Tibial nerve (tissue), 3 donors: ENCODE data around the gene DLG1.

Experiments
- POLR2A ChIP-seq, 2 donors: fragments of 450-650 bp; IDR thresholded peaks; one replicate each; pipeline ENCODE4 v1.6.1; 2017; ENCODE audit warnings: antibody characterized with exemption in 2 of 2, mild to moderate bottlenecking in 2 of 2, moderate library complexity in 2 of 2
- TF ChIP-seq, protein P1 (sequence below), 5 experiments: fragments of 200-600 bp in 3 of 5; fragments of 450-650 bp in 2 of 5; sonication (generic) in 3 of 5; IDR thresholded peaks; one replicate each; pipeline ENCODE4 v1.5.1; 2016 to 2019; ENCODE audit warnings: antibody characterized with exemption in 5 of 5, mild to moderate bottlenecking in 3 of 5, moderate library complexity in 2 of 5

DNA sequence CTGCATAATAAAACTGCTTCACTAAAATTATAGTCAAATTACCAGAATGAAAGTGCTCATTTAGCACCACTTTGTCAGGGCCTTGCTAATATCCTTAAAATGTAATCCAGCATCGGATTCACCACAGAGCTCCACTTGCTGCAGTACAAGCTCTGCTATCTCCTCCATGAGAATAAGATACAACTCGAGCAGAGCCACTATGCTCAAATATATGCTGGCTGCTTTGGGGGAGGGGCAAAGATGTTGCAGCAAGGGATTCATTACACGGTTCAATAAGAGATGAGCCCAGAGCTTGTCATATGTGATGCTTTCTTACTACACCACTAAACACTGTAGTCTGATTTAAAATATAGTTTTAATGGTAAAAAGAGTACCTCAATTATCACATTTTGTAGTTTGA, 72.2 kb downstream of the DLG1 start:
- TF ChIP-seq, protein P1, sequence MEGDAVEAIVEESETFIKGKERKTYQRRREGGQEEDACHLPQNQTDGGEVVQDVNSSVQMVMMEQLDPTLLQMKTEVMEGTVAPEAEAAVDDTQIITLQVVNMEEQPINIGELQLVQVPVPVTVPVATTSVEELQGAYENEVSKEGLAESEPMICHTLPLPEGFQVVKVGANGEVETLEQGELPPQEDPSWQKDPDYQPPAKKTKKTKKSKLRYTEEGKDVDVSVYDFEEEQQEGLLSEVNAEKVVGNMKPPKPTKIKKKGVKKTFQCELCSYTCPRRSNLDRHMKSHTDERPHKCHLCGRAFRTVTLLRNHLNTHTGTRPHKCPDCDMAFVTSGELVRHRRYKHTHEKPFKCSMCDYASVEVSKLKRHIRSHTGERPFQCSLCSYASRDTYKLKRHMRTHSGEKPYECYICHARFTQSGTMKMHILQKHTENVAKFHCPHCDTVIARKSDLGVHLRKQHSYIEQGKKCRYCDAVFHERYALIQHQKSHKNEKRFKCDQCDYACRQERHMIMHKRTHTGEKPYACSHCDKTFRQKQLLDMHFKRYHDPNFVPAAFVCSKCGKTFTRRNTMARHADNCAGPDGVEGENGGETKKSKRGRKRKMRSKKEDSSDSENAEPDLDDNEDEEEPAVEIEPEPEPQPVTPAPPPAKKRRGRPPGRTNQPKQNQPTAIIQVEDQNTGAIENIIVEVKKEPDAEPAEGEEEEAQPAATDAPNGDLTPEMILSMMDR (IDR thresholded peaks at IDR 0.05) = no peak
- TF ChIP-seq POLR2A (IDR thresholded peaks at IDR 0.05) = no peak
